CD14-positive monocyte (primary cell): ENCODE results near the gene MINK1. TPM values are rescaled to one million over a fixed set of nuclear protein-coding genes. Genes with fewer than 3 reads are reported as not detected.

Experiments
- DNase-seq, 3 donors: peaks; one replicate each; pipeline ENCODE4 v3.0.0-alpha.2; 2011 to 2022
- H2AFZ ChIP-seq: 2 replicates; pipeline ENCODE4 v1.6.0; 2012; ENCODE audit warnings: mild to moderate bottlenecking, low read depth, low read length, inconsistent platforms; ENCODE audit not compliant: insufficient read depth, poor library complexity, severe bottlenecking
- H3K27ac ChIP-seq, 2 donors: 1 replicate in 1 of 2; 2 replicates in 1 of 2; pipeline ENCODE4 v1.5.1; 2012 to 2013; ENCODE audit warnings: low read length in 2 of 2, control low read depth in 1 of 2, inconsistent platforms in 1 of 2, low read depth in 1 of 2, mild to moderate bottlenecking in 1 of 2
- H3K27me3 ChIP-seq, 2 donors: one replicate each; pipeline versions ENCODE4 v1.6.0 to v1.6.1; 2011 to 2013; ENCODE audit warnings: low read length in 2 of 2; ENCODE audit not compliant: control insufficient read depth in 2 of 2, insufficient read depth in 2 of 2
- H3K36me3 ChIP-seq, 2 donors: replicated peaks in 1 of 2; 1 replicate in 1 of 2; 2 replicates in 1 of 2; pipeline versions ENCODE4 v1.5.1 to v1.6.1; 2012 to 2013; ENCODE audit warnings: low read length in 2 of 2, control low read depth in 1 of 2, inconsistent platforms in 1 of 2, mild to moderate bottlenecking in 1 of 2; ENCODE audit not compliant: insufficient read depth in 2 of 2, control insufficient read depth in 1 of 2
- H3K4me1 ChIP-seq, 2 donors: 1 replicate in 1 of 2; 2 replicates in 1 of 2; pipeline versions ENCODE4 v1.5.1 to v1.6.1; 2012 to 2013; ENCODE audit warnings: low read length in 2 of 2, control low read depth in 1 of 2, inconsistent platforms in 1 of 2, mild to moderate bottlenecking in 1 of 2, moderate library complexity in 1 of 2; ENCODE audit not compliant: insufficient read depth in 2 of 2, control insufficient read depth in 1 of 2
- H3K4me2 ChIP-seq: replicated peaks from 2 replicates; pipeline ENCODE3; 2012; ENCODE audit warnings: low read length, moderate library complexity, mild to moderate bottlenecking; ENCODE audit not compliant: poor library complexity, severe bottlenecking; ENCODE audit errors: extremely low read depth
- H3K4me3 ChIP-seq, 3 experiments: fragments of 200-600 bp in 1 of 3; sonication (generic) in 1 of 3; replicated peaks in 1 of 3; 1 replicate in 2 of 3; 2 replicates in 1 of 3; pipeline ENCODE4 v1.5.1; 2011 to 2013; ENCODE audit warnings: low read length in 3 of 3, mild to moderate bottlenecking in 3 of 3, control low read depth in 2 of 3, low read depth in 2 of 3, inconsistent platforms in 1 of 3, moderate library complexity in 1 of 3
- H3K79me2 ChIP-seq: 2 replicates; pipeline ENCODE4 v1.6.0; 2012; ENCODE audit warnings: mild to moderate bottlenecking, control low read depth, inconsistent platforms, low read length, moderate library complexity; ENCODE audit not compliant: insufficient read depth
- H3K9ac ChIP-seq: 2 replicates; pipeline ENCODE4 v1.6.0; 2017; ENCODE audit warnings: low read length, mild to moderate bottlenecking; ENCODE audit not compliant: insufficient read depth, poor library complexity, severe bottlenecking
- H3K9me3 ChIP-seq, 2 donors: replicated peaks in 1 of 2; 1 replicate in 1 of 2; 2 replicates in 1 of 2; pipeline versions ENCODE4 v1.5.1 to v1.6.1; 2012 to 2013; ENCODE audit warnings: low read length in 2 of 2, control low read depth in 1 of 2; ENCODE audit not compliant: control insufficient read depth in 1 of 2, insufficient read depth in 1 of 2
- H4K20me1 ChIP-seq: 2 replicates; pipeline ENCODE4 v1.6.0; 2012; ENCODE audit warnings: mild to moderate bottlenecking, low read length, control low read depth, moderate library complexity; ENCODE audit not compliant: insufficient read depth
- H3K27ac Mint-ChIP-seq, 7 donors: one replicate each; pipeline ENCODE4 v1.8.0; 2020; ENCODE audit warnings: mild to moderate bottlenecking in 7 of 7, mixed read lengths in 7 of 7, moderate library complexity in 6 of 7, inconsistent platforms in 2 of 7
- H3K27me3 Mint-ChIP-seq, 3 donors: one replicate each; pipeline ENCODE4 v1.8.0; 2021 to 2022; ENCODE audit warnings: low read depth in 3 of 3, mild to moderate bottlenecking in 3 of 3, mixed read lengths in 3 of 3, moderate library complexity in 3 of 3, inconsistent platforms in 1 of 3
- H3K36me3 Mint-ChIP-seq, 2 donors: one replicate each; pipeline ENCODE4 v1.8.0; 2020; ENCODE audit warnings: mixed read lengths in 2 of 2, inconsistent platforms in 1 of 2, mild to moderate bottlenecking in 1 of 2
- H3K4me1 Mint-ChIP-seq: one replicate; pipeline ENCODE4 v1.8.0; 2020; ENCODE audit warnings: mild to moderate bottlenecking, mixed read lengths
- H3K4me3 Mint-ChIP-seq, 2 donors: one replicate each; pipeline ENCODE4 v1.8.0; 2020; ENCODE audit warnings: mild to moderate bottlenecking in 2 of 2, mixed read lengths in 2 of 2, moderate library complexity in 1 of 2
- H3K9me3 Mint-ChIP-seq, 7 donors: one replicate each; pipeline ENCODE4 v1.8.0; 2020 to 2022; ENCODE audit warnings: mixed read lengths in 7 of 7, mild to moderate bottlenecking in 6 of 7, moderate library complexity in 6 of 7, inconsistent platforms in 2 of 7
- CTCF ChIP-seq: fragments of 200-600 bp; IDR thresholded peaks from one replicate; pipeline ENCODE4 v1.8.0; 2022; ENCODE audit warnings: antibody characterized with exemption, mild to moderate bottlenecking
- WGBS: methylation state at CpG from one replicate; pipeline ENCODE4 v1.1.5; 2013; ENCODE audit warnings: missing lambda C conversion rate; ENCODE audit not compliant: insufficient coverage; 5-methylcytosine and 5-hydroxymethylcytosine counted together
- intact Hi-C, 2 donors: fragments of 100-400 bp; cut with micrococcal nuclease; formaldehyde crosslinking; loops; one replicate each; pipeline versions ENCODE4 v1.15.0 to v1.15.1; 2023
- polyA plus RNA-seq, 3 donors: library from polyadenylated mRNA; depleted of rRNA in 1 of 3; unstranded in 2 of 3; stranded (reverse) in 1 of 3; fragments of 300-500 nt in 2 of 3; fragments of >200 nt in 1 of 3; fragmentation: Illumina TruSeq in 2 of 3; gene quantifications; 1 replicate in 2 of 3; 2 replicates in 1 of 3; pipeline ENCODE4 v1.2.3, GENCODE V29; 2012 to 2021

The MINK1 gene
- polyA plus RNA-seq, 3 donors, result 3.2 to 159 (median 7.2) TPM

DNA sequence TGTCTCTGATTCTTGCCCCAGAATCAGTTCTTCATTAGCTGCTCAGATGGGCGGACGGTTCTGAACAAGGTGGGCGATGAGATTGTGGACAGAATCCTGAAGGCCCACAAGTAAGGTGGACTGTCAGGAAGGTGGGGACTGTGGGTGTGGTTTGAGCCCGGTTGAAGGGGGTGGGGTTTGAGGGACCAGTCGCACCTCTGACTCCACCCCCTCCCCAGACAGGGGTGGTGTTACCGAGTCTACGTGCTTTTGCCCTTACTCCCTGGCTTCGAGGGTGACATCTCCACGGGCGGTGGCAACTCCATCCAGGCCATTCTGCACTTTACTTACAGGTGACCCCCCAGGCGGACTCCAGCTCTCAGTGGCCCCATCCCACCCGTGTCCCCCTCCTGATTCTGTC lies 14.9 kb upstream of the MINK1 start:
- no peaks in the 10 kb centered on the region for H3K4me1 Mint-ChIP-seq
- Histone ChIP-seq H3K36me3 (peaks cover 38 to 72% of the 10 kb centered on the region in 2 donors), H3K4me3 (no peak overlapping the region), H4K20me1 (peaks cover 10% of the 10 kb centered on the region), H3K4me2 (no peak overlapping the region), H3K27me3 (no peaks in the 10 kb centered on the region), H3K9me3 (no peaks in the 10 kb centered on the region), H3K4me1 (no peaks in the 10 kb centered on the region), H3K79me2 (no peaks in the 10 kb centered on the region), H2AFZ (no peak overlapping the region), H3K9ac (no peak overlapping the region), H3K27ac (no peak overlapping the region)
- H3K4me3 Mint-ChIP-seq, result no peak overlapping the region
- intact Hi-C loops, result loop anchor here in 1 of 2 donors (10.0 kb wide), 1 partner anchor 67 kb away; no protein-coding TSS in a partner anchor
- peaks cover 5 to 6% (median 5%) of the 10 kb centered on the region in 3 donors for H3K27me3 Mint-ChIP-seq
- WGBS, result 89% methylated on average over 6 of the region's 12 CpGs
- no peak for TF ChIP-seq CTCF
- H3K27ac Mint-ChIP-seq, result no peak overlapping the region
- H3K9me3 Mint-ChIP-seq, result peaks cover 0 to 2% (median 0%) of the 10 kb centered on the region in 7 donors
- peaks cover 54 to 86% of the 10 kb centered on the region in 2 donors for H3K36me3 Mint-ChIP-seq
- no peak for DNase-seq

GRCh38 chr17:4822835-4823234 lies 10.3 kb upstream of the MINK1 start:
- H3K4me1 Mint-ChIP-seq, result no peaks in the 10 kb centered on the region
- DNase-seq, result no peak
- peaks cover 23 to 54% of the 10 kb centered on the region in 2 donors for H3K36me3 Mint-ChIP-seq
- Histone ChIP-seq H3K9ac (no peak overlapping the region), H3K27ac (no peak overlapping the region), H3K79me2 (no peaks in the 10 kb centered on the region), H2AFZ (no peak overlapping the region), H3K4me1 (no peaks in the 10 kb centered on the region), H3K4me2 (no peak overlapping the region), H3K36me3 (peaks cover 19 to 37% of the 10 kb centered on the region in 2 donors), H3K4me3 (no peak overlapping the region), H3K27me3 (no peaks in the 10 kb centered on the region), H4K20me1 (no peaks in the 10 kb centered on the region), H3K9me3 (no peaks in the 10 kb centered on the region)
- TF ChIP-seq CTCF, result no peak
- peak overlapping the region in 1 of 7 donors; percentile 20 for H3K27ac Mint-ChIP-seq
- WGBS, result 88% methylated on average over 1 of the region's 3 CpGs
- intact Hi-C loops, result no loop called here
- H3K4me3 Mint-ChIP-seq, result no peak overlapping the region
- peaks cover 0 to 2% (median 0%) of the 10 kb centered on the region in 7 donors for H3K9me3 Mint-ChIP-seq
- H3K27me3 Mint-ChIP-seq, result peaks cover 7 to 15% (median 14%) of the 10 kb centered on the region in 3 donors
